ENCODE data around the gene PYGO1.
A peak's percentile ranks its signal among the peaks of the same experiment; 100 is the strongest.
"Not testable (repeated sequence)": the region's sequence is repeated elsewhere in the genome, so short reads cannot be mapped to it uniquely, and the experiment has no call there.

The PYGO1 gene, protein sequence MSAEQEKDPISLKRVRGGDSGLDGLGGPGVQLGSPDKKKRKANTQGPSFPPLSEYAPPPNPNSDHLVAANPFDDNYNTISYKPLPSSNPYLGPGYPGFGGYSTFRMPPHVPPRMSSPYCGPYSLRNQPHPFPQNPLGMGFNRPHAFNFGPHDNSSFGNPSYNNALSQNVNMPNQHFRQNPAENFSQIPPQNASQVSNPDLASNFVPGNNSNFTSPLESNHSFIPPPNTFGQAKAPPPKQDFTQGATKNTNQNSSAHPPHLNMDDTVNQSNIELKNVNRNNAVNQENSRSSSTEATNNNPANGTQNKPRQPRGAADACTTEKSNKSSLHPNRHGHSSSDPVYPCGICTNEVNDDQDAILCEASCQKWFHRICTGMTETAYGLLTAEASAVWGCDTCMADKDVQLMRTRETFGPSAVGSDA

DNA sequence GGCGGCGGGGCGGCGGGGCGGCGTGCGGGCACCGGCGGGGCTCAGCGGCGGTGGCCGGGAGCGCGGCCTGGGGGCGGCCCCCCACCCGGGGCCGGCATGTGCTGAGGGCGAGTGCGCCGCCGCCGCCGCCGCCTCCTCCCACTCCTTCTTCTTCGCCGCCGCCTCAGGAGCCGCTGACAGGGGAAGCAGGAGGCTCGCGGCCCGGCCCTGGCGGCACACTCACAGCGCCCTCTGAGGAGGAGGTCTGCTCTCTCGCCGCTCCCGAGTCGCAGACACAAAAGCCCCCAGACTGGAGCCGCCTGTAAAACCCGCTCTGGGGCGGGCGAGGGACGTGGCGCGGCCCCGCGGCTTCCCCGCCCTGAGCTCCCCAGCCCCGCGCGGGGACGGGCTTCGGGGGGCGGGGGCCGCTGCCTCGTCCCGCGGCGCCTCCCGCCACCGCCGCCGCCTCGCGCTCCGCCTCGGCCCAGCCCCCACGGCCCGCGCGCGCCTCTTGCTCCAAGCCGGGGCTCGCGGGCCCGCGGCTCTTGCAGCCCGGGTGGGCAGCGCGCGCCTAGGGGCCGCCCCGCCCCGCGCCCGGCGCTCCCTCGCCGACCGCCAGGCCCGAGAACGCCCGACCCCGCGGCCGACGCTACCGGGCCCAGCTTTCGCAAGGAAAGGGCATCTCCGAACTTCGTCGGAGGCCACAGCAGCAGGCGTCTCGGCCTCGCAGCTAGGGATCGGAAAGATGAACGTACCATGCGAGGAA lies at the start of gene PYGO1:
Gene PYGO1 (minus strand): TSS at position 276 of the 745 bp plus-strand sequence. CDS start 462 bp downstream, outside the sequence.
- peak; percentile 35 for DNase-seq

DNA sequence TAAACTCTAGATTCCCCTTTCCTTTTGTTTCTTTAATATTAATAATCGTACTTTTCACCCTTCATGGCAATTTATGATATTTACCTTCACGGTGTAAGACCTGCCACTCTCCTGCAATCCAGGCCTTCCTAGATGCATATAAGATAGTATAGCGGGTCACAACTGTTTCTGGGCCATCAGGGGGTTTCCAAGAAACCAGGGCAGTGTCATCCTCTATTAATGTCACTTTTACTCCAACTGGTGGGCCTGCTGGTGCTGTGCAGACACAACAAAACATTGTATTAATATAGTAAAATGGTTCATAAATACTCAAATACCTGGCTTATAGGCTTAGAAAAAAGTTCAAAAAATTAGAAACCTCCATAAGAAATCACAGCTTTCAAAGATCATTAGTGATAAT lies 48.9 kb upstream of the PYGO1 start:
- no peak for DNase-seq

DNA sequence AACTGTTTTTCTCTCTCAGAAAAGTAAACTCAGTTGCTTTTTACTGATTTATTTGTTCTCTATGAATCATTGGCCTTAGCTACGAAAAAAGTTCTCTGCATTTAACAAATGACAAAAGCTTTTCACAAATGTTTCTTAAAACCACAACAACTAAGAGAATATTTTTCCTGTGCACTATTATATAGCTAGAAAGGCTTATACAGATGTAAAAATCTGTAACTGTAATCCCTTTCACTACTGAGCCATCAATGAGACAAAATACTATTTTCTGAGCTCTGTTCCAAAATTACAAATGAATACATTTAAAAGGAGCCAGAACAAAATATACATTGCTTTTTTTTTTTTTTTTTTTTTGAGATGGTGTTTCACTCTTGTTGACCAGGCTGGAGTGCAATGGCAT lies 45.6 kb upstream of the PYGO1 start:
- DNase-seq, result no peak

DNA sequence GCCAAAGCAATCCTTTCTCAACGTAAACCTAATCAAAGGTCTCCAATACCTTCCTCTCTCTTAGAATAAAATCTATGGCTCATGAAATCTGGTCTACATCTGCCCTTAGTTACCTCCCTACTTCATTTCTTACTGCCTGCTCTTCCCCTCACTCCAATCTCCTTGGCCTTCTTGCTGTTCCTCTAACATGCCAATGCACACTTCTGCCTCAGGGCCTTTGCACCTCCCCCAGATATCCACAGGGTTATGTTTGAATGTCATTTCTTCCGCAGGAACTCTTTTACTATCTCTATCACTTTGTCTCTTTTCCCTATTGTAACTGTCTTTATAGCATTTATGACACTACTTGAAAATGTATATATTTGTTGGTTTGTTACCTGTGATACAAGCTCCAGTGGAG lies 44.3 kb upstream of the PYGO1 start:
- no peak for DNase-seq

DNA sequence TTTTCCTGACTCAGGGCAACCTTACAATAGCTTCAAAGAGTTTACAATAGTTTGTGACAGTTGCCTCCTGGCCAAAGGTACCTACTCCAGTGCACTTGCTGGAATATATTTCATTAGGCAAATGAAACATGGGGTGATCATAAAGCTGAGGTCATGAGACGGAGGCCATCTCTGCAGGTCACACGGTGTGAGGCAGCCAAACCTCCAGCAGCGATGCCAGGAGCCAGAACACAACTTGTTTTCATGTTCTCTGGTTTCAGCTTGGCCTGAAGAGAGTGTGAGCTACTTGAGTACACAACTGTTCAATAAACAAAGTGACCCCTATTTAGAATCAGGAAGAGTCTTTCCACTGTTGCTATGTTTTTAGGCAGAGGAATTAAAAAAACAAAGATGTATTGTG lies 42.7 kb upstream of the PYGO1 start:
- no peak for DNase-seq

DNA sequence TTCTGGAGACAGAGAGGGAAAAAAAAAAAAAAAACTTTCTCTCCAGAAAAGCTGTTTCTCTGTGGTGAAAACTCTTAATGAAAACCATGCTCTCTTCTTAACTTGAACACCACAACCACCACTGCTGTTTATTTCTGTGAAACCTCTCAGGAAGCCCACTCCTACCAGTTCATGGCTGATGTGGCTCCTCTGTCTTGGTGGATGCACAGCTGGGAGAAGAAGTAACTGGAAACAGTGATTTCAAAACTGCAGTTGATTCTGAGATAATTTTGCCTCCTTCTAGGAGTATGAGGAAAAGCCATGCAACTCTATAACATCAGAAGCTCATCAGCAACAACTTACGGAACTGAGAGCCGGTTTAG lies 40.2 kb upstream of the PYGO1 start:
- no peak for DNase-seq

DNA sequence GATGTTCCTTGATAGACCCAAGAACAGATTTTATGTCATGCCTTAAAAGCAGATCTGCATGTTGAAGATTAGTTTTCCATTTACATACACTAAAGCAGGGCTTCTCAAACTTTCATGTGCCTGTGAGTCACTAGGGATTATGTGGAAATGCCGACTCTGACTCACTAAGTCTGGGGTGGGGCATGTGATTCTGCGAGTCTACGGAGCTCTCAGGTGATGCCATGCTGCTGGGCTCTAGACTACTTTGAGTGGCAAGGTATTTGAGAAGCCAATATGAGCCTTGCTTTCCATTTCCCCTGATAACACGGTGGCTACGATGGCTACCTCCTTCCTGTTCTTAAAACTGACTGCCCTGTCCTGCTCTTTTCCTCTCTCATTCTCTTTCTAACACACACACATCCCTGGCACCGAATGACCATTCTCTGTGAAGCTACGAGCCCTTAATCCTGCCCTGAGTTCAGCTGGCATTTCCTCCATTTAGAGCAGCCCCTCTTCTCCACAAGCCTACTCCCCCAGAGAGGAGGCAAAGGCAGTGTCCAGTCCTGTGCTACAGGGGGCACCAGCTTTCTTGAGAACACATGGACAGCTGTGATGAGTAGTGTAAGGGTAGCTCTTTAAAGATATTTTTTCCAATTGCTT lies 39.7 kb upstream of the PYGO1 start:
- no peak for DNase-seq

DNA sequence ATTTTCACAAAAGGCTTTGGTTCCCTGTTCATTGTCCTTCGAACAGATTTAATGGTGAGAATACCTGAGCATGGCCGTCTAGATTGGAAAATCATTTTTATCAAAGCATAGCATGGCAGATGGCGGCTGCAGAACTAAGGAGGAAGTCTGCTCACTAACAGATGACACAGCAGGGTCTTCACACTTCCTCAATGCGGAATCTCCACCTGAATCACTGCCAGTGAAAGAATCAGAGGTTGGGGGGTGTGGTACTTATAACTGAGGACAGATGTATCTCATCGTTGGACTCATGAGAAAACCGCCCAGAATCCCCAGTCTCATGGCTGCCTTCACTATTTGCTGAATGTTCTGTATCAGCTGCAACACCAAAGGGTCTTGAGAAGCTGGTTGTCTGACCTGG lies 31.6 kb upstream of the PYGO1 start:
- DNase-seq, result no peak

DNA sequence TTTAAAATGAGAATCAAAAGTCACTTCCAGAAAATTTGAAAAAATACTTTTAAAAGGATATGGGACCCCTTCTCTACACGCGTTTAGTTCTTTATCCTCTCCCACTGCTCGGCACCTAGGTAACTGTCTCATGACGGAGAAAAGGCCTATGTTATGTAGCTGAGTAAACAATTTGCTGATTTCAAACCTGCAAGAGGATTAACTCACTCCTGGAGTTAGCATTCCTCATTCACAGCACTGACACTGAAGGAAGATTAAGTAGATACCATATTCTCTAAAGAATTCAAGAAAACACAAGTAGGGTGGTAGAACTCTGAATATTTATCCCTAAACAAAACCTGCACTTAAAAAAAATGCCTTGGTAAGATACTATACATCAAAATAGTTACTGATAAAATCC lies 30.2 kb upstream of the PYGO1 start:
- DNase-seq, result no peak

DNA sequence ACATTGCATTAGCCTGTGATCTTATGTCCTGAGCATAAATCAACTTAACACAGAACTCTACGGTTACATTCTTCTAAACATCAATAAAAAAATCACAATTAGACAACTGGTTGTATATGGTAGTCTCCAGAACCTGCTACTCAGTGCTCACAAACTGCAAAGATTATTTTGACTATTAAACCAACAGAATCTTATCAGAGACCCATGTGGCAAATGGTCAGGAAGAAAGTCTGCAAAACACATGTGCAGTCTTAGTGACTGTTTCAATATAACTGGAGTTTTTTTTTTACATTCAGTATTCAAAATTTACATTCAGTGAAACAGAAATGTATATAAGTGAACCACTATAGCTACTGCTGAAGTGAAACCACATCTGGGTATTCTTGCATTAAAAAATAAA lies 27.3 kb upstream of the PYGO1 start:
- no peak for DNase-seq

DNA sequence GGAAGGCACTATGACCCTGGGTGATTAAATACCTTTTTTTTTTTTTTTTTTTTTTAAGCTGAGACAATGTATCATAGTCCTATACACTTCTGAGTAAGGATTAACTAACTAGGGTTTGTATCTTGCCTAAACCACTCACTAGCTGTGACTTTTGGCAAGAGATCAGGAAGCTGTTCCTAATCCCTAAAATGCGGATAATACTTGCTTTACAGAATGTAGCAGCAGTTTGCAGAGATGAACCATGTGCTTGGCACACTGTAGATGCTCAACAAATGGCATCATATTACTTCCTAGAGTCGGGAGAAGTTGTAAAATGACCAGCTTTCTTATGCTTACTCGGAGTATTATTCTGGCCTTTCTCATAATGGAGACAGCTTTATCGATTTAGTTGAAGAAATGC lies 25.6 kb upstream of the PYGO1 start:
- no peak for DNase-seq

DNA sequence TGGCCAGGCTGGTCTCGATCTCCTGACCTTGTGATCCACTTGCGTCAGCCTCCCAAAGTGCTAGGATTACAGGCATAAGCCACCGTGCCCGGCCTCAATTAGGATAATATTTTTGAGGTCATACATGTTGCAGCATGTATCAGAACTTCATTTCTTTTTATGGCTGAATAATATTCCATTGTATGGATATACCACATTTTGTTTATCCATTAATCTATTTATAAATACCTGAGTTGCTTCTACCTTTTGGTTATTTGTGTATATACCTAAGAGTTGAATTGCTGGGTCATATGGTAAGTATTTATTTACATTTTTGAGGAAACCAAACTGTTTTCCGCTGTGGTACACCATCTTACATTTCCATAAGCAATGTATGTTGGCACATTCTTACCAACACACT lies 18.1 kb upstream of the PYGO1 start:
- no peak for DNase-seq

DNA sequence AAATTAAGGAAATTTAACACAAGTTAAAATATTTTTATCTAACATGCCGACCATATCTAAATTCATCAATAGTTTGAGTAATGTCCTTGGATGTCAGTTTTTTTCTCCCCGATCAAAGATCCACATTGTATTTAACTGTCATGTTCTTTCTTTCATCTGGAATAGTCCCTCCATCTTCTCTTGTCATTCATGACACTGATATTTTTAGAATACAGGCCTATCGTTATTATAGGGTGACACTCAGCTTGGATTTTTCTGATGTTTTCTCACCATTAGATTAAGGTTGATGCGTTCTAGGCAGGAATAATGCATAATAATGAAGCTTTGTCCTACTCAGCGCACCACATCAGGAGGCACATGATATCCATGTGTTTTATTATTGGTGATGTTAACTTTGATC lies 13.2 kb upstream of the PYGO1 start:
- DNase-seq, result no peak

DNA sequence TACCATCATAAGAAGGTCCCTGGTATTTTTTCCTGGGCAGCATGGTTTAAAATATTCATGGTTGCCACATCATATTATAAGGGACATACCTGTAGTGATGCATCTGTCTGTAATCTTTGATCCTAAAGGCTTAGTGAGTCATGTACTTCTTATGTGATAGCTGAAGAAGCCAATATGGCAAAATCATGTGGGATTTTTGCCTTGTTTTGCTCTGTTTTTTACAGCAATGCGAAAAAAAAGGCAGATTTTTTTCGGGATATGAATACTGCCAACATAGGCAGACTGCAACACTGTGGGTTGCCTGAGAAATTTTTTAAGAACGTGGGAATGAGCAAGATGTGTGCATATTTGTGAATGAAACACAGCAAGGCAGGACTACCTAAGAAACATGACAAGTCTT lies 11.3 kb upstream of the PYGO1 start:
- no peak for DNase-seq

DNA sequence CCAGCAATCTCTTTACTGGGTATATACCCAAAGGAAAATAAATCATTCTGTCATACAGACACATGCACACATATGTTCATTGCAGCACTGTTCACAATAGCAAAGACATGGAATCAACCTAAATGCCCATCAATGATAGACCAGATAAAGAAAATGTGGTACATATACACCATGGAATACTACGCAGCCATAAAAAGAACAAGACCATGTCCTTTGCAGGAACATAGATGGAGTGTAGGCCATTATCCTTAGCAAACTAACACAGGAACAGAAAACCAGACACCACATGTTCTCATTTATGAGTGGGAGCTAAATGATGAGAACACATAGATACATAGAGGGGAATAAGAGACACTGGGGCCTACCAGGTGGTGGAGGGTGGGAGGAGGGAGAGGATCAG lies 4.9 kb upstream of the PYGO1 start:
- DNase-seq, result not testable (repeated sequence)

DNA sequence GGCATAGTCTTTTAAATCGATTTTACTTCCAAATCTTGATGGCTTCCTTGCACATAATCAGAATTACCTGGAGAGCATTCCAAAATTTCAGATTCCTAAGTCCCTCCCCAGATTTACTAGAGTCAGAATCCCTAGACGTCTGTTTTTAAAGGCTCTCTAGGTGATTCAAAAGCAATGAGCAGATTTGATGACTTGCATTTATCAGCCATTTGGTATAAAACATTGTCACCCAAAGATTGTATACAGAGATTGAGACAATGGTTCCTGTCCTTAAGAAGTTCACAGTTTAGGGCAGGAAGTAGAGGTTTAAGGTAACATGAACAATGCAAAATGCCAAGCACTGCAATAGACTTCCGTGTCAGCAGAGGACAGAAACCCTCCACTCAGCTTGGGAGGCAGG lies 2.6 kb upstream of the PYGO1 start:
- DNase-seq, result no peak

DNA sequence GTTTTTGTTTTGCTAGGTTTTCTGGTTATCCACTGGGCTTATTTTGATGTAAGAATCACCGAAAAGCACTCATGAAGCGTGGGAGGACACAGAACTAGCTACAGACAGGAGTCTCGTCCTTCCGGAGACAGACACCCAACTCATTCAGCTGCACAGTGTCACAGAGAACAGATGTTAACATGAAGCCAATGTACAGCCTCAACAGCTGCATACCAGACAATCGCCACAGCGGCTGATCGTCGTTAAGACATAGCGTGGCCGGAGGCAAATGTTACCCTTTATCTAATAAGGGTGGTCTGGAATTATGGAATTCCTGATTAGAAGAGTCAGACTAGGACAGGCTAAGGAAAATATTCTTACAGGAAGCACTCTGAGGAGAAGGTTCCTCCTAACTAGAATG lies 1.1 kb upstream of the PYGO1 start:
- DNase-seq, result no peak

DNA sequence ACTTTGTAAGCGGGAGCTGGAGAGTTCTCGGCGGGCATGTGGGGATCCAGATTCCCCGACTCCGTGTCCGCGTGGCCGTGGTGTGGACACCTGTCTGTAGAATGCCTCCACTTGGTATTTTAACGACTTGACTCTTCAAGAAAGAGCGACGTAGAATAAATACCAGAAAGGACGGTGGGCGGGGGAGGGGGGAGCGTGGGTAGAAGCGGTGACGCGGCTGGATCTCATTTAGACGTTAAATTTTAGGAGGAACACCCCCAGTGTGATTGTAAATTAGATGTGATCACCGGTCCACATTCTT lies 620 bp upstream of the PYGO1 start:
- DNase-seq, result no peak

DNA sequence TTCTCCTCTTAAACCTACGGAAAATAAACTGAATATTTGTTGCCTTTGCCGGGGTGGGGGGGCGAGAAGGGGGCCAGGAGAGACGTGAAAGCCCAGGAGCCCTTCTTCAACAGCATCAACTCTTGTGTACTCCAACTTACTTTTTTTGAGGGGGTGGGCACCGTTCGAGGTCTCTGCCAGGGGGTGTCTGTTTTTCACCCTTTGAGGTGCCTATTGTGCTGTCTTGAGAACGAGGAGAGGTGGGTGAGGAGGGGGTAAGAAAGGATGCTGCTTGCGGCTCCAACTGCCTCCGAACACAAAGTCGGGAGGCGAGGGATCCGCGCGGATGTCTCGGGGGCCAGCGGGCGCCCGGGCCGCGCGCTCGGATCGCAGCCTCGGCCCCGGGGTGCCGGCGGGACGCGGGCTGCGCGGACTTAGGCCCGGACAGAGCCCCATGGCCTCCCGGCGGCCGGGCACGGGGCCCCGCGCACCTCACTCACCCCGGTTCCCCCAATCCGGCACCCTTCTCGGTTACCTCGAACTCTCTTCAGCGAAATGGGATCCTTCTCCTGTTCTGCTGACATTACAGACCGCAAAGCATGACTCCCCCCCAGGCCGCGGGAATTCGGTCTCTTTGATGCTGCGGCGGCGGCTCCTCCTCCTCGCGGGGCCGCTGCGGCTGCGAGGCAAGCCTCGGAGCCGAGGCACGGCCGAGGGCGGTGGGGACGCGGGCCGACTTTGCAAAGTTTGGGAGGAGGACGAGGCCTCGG lies 650 bp downstream of the PYGO1 start:
- no peak for DNase-seq

DNA sequence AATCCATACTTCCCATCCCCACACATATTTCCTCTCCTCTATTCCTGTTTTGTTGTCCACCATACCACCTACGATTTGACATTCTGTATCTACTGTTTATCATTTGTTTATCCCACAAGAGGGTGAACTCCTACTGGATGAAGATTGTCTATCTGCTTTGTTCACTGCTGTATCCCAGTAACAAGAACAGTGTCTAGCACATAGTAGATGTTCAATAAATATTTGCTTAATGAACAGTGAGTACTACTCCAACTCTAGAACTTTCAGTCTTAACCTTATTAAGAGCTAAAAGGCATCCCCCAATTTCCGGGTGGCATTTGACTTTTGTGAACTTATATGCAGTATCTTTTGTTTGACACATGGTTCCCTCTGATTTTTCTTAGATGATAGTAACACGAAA lies 1.3 kb downstream of the PYGO1 start:
- no peak for DNase-seq

DNA sequence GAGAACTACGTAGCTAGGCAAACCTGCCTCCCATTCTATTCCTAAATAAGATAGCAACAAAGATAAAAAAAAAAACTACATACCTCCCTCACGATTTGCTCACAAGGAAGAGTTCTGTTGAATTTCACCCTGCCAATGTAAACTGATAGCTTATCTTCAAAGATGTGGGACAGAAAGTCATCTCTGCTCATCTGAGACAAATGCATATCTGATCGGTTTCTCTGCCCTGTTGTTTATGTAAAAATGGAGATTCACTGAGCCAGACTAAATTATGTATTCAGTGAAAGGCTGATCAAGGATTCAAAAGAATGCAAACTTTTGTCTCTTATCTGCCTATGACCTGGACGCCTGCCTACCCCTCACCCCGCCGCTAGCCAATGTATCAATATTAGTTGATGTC lies 11.2 kb downstream of the PYGO1 start:
- no peak for DNase-seq

DNA sequence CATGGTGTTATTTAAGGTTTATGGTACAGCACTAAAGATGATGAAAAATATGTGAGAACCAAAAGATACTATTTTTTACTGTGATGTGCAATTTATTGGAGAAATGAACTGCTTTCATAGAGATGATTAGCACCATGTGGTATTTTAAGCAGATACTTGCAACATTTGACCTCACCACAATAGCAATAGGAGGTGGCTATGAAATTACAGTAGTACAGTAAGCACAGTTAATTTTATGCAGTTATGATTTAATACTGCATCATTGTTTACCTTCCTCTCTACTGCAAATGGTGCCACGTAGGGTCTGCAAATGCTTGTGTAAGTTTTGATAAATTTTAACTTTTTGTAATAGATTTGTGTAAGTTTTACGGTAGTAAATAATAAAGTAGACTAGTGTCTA lies 14.0 kb downstream of the PYGO1 start:
- no peak for DNase-seq

DNA sequence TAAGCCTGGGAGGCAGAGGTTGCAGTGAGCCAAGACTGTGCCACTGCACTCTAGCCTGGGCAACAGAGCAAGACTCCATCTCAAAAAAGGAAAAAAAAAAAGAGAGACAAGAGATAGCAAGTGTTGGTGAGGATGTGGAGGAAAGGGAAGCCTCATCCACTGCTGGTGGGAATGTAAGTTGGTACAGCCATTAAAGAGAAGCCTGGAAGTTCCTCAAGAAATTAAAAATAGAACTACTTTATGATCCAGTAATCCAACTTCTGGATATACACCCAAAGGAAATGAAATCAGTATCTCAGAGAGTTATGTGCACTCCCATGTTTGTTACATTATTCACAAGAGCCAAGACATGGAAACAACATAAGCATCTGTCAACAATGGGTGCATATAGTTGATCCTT lies 14.9 kb downstream of the PYGO1 start:
- no peak for DNase-seq

All from stimulated activated CD4-positive, alpha-beta T cell treated with anti-CD3 and anti-CD28 coated beads, Interleukin-12 subunit alpha, Interleukin-12 subunit beta, amount 100 ng/mL, for 4 hours (primary cell).